HG03565 (cell line): ENCODE measurements around the gene MON1B.
"Not testable (repeated sequence)": the region's sequence is repeated elsewhere in the genome, so short reads cannot be mapped to it uniquely, and the experiment has no call there.

Experiments used
- ATAC-seq: cut with Tn5 transposase; IDR thresholded peaks from one replicate; pipeline ENCODE4 v1.9.1; 2021; ENCODE audit warnings: mild to moderate bottlenecking, moderate library complexity; ENCODE audit not compliant: unreplicated experiment

The MON1B gene

DNA sequence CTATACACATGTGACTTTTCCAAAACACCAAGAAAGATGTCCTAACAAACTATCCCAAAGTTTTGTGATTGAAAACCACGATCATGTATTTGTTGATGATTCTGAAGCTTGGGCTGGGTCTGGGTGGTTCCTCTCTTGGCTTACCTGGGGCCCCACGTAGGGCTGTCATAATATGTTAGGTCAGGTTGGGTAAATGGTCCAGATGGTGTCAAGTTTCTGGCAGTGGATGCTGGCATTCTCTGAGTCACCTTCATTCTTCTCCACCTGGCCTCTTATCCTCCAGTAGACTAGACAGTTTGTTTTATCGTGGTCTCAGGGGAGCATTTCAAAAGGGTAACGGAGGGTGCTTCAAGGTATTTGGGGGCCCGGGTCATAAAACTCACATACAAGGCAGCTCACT lies 47.6 kb downstream of the MON1B start:
- no peak for ATAC-seq

DNA sequence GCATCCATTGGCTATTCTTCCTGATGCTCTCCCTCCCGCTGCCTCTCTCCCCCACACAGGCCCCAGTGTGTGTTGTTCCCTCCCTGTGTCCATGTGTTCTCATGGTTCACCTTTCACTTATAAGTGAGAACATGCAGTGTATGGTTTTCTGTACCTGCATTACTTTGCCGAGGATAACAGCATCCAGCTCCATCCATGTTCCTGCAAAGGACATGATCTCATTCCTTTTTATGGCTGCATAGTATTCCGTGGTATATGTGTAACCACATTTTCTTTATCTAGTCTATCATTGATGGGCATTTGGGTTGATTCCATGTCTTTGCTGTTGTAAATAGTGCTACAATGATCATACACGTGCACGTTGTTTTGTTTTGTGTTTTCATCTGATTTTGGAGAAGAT lies 51.5 kb downstream of the MON1B start:
- ATAC-seq = not testable (repeated sequence)

DNA sequence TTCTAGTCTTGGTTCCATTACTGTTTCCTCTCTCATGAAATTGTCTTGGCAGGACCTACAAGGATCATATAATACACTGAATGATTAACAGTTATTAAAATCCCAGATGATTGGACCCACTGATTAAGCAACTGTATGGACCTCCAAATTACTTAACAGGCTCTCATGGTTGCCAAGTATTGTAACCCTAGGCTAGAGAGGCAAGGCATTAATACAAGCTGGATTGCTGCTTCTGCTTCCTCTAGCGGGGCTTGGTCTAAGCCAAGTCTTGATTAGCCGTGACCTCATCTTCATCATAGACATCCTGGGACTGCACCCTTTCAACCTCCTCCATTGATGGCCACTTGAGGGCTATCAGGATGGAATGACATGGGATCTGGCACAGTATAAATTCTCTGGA lies 55.2 kb downstream of the MON1B start:
- ATAC-seq = no peak

DNA sequence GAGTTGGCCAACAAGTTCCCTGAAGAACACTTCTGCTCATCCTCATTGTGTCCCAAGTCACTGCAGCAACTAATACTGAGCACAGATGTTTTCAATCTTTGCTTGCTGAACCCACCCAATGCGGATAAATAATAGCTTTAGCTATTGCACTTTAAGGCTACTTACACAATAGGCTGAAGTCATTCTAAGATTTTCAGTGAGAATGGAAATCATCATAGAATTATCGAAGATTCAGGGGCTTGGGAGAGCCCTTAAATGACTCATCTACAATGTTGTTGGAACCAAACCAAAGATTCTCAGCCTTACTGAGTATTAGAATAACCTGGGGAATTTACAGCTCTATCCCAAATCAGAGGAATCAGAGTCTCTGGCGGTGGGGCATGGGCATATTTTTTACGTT lies 59.4 kb downstream of the MON1B start:
- ATAC-seq = no peak
